Femur (tissue), 1 donor: ENCODE measurements around the gene DUSP15.

Experiments
- DNase-seq: peaks from one replicate; pipeline ENCODE4 v3.0.0-alpha.2; 2017

The DUSP15 gene

GRCh38 chr20:31894980-31895675 lies 24.8 kb upstream of the DUSP15 start:
- DNase-seq = peak; percentile 66

- no peak for DNase-seq
These were observed 20.3 kb upstream of the DUSP15 start for GRCh38 chr20:31890646-31891045.

- no peak for DNase-seq
These were observed 13.5 kb upstream of the DUSP15 start for GRCh38 chr20:31883829-31884228.

GRCh38 chr20:31881945-31882344 lies 11.6 kb upstream of the DUSP15 start:
- DNase-seq = no peak

GRCh38 chr20:31879143-31879987 lies 9.0 kb upstream of the DUSP15 start:
- peak; percentile 93 for DNase-seq

- DNase-seq = no peak
These were observed 7.4 kb upstream of the DUSP15 start for GRCh38 chr20:31877684-31878083.

GRCh38 chr20:31875671-31876070 lies 5.3 kb upstream of the DUSP15 start:
- DNase-seq = no peak

GRCh38 chr20:31872406-31872805 lies 2.1 kb upstream of the DUSP15 start:
- no peak for DNase-seq

GRCh38 chr20:31871618-31871954 lies 1.3 kb upstream of the DUSP15 start:
- DNase-seq = no peak

GRCh38 chr20:31870726-31871617 lies 645 bp upstream of the DUSP15 start:
- no peak for DNase-seq

- no peak for DNase-seq
These were observed 720 bp downstream of the DUSP15 start for GRCh38 chr20:31869673-31869941.

- peak; percentile 22 for DNase-seq
These were observed 1.3 kb downstream of the DUSP15 start for GRCh38 chr20:31868853-31869672.

GRCh38 chr20:31866221-31866620 lies 4.1 kb downstream of the DUSP15 start:
- no peak for DNase-seq

GRCh38 chr20:31864521-31865400 lies 5.6 kb downstream of the DUSP15 start:
- peak; percentile 11 for DNase-seq

GRCh38 chr20:31863296-31864085 lies 6.8 kb downstream of the DUSP15 start:
- DNase-seq = peak; percentile 13

- DNase-seq = peak; percentile 16
These were observed 7.8 kb downstream of the DUSP15 start for GRCh38 chr20:31862506-31862905.

GRCh38 chr20:31862157-31862470 lies 8.2 kb downstream of the DUSP15 start:
- no peak for DNase-seq

- DNase-seq = peak; percentile 83
These were observed 8.8 kb downstream of the DUSP15 start for GRCh38 chr20:31861385-31862156.

GRCh38 chr20:31861135-31861384 lies 9.3 kb downstream of the DUSP15 start:
- DNase-seq = no peak

GRCh38 chr20:31860390-31861134 lies 9.8 kb downstream of the DUSP15 start:
- DNase-seq = peak; percentile 40
